HG03196 (cell line): ENCODE data around the gene ENAH.

Experiments used
- ATAC-seq: cut with Tn5 transposase; IDR thresholded peaks from one replicate; pipeline ENCODE4 v1.9.1; 2021; ENCODE audit not compliant: unreplicated experiment

ENAH gene

GRCh38 chr1:225504776-225505175 lies 148.1 kb downstream of the ENAH start:
- no peak for ATAC-seq

- ATAC-seq, result no peak
Observed at GRCh38 chr1:225500624-225501192, 152.2 kb downstream of the ENAH start.

- no peak for ATAC-seq
Observed at GRCh38 chr1:225498549-225499136, 154.3 kb downstream of the ENAH start.

GRCh38 chr1:225494789-225495359 lies 158.0 kb downstream of the ENAH start:
- ATAC-seq, result no peak

- no peak for ATAC-seq
Observed at GRCh38 chr1:225493591-225494246, 159.2 kb downstream of the ENAH start.

- ATAC-seq, result no peak
Observed at GRCh38 chr1:225488676-225489075, 164.2 kb downstream of the ENAH start.

- no peak for ATAC-seq
Observed at GRCh38 chr1:225486856-225487255, 166.1 kb downstream of the ENAH start.

- ATAC-seq, result no peak
Observed at GRCh38 chr1:225485991-225486530, 166.9 kb downstream of the ENAH start.

- no peak for ATAC-seq
Observed at GRCh38 chr1:225485226-225485625, 167.7 kb downstream of the ENAH start.

GRCh38 chr1:225484657-225485214 lies 168.2 kb downstream of the ENAH start:
- ATAC-seq, result no peak

- ATAC-seq, result no peak
Observed at GRCh38 chr1:225483818-225484656, 168.9 kb downstream of the ENAH start.

GRCh38 chr1:225482421-225482950 lies 170.4 kb downstream of the ENAH start:
- ATAC-seq, result no peak

GRCh38 chr1:225481738-225482137 lies 171.2 kb downstream of the ENAH start:
- ATAC-seq, result no peak

GRCh38 chr1:225480825-225481434 lies 172.0 kb downstream of the ENAH start:
- ATAC-seq, result peak; percentile 71

GRCh38 chr1:225479996-225480720 lies 172.8 kb downstream of the ENAH start:
- ATAC-seq, result no peak

GRCh38 chr1:225479341-225479740 lies 173.6 kb downstream of the ENAH start:
- ATAC-seq, result no peak

GRCh38 chr1:225477296-225477911 lies 175.5 kb downstream of the ENAH start:
- no peak for ATAC-seq

- ATAC-seq, result no peak
Observed at GRCh38 chr1:225476538-225476988, 176.4 kb downstream of the ENAH start.

- no peak for ATAC-seq
Observed at GRCh38 chr1:225476100-225476511, 176.8 kb downstream of the ENAH start.
